NCI-H2107 (cell line): ENCODE measurements around the gene YBX1.
"Not testable (repeated sequence)": the region's sequence is repeated elsewhere in the genome, so short reads cannot be mapped to it uniquely, and the experiment has no call there.

Source experiments
- DNase-seq: peaks from one replicate; lab custom pipeline; 2025; lab: John Stamatoyannopoulos, UW

Gene YBX1

DNA sequence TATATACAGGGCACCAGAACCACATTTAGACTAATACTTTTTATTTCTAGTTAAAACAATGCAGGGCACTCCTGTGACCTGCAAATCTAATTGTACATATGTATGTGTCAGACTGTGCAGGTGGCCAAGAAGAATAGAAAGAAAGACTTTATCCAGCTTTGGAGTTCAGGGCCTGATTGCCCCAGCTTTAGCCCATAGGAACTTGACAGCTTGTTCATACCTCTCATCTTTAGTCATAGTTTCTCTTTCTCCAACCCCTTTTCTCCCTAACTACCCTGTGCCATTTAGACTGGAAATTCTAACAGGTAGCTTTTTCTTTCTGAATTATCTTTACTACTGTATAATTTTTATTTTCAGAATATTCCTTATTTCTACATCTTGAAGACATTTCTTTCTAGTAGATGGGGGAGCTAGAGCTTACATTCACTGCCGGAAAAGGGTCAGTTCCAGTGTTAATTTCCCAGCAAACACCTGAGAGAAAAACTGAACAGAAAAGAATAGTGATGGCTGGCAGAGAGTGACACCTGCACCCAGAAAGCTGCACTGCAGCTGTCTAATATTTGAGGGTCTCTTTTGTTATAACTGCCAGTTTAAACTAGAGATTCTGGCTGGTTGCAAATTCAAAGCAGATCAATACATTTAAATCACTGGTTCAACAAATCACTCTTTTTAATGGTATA is 8.4 kb downstream of the YBX1 start:
- no peak for DNase-seq

DNA sequence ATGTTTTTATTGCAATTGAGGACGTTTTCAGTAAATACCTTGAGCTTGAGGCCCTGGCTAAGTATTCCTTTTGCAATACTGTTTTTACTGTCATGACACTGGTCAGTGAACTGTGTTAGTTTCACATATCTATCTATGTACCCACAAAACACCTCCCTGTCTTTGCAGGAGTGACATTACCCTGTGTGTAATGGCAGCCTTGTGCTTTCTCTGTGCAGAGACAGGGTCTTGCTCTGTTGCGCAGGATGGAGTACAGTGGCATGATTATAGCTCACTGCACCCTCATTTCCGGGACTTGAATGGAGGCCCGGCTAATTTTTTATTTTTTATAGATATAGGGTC is 8.9 kb downstream of the YBX1 start:
- no peak for DNase-seq

DNA sequence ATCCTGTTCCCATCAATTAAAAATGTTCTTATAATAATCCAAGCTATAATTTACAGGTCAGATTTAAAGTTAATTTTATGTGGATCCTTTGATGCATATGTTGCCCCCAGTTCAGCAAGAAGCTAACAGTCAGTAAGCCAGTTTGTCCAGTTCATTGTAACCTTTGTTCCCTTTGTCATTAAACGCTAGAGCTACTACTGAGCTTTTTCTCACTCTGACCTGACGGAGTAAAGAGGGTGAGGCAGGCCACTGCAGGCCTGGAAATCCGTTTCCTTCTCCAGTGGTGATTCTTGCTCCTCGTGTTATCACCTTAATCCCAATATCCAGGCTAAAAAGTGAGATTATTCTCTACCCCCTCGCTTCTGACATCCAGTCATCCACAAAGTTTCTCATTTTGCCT is 10.2 kb downstream of the YBX1 start:
- DNase-seq: no peak

DNA sequence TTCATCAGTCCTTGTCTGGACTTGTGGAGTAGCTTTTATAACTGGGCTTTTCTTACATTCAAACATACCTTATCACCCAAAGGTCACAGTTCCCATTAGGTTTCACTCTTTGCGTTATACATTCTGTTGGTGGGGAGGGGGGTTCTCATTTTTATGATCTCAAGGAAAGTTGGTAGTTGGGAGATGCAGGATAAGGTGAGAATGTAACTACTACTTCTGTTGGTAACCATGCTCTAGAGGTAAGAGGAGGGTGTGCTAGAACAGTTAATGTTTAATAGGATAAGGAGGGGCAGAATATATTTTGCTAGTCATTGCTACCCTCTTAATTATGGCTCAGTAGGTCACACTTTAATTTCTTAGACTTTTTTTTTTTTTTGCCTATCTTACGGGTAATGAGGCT is 10.7 kb downstream of the YBX1 start:
- no peak for DNase-seq

DNA sequence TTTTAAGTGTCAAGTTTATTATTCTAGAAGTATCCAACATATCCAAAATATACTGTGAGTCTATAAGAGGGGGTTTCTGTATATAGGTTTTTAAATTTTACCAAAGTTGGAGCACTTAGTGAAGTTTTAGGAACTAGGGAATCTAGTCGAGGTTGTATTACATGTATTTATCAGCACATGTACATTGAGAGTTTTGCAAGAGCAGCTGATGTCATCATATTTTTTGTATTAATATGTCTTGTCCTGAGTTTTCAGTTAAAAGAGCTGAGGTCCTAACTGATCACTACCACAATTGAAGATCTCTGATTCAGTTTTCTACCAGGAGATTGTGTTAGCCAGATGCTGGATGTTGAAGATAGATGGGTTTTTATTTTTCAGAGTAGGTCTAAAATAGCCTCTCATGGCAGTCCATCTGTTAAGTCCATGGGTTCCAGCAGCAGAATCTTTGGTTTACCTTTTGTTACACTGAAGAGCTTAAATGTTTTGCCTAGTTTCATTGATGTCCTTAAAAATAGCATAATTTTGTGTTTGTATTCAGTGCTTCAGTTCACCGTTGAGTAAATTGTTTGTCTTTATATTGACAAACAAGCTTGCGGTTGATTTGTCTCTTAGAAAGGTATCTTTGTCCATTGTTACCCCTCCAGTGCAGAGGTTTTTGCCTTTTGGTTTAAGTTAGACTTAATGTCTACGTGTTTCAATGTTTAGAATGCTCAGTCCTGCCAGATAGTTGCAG is 16.0 kb downstream of the YBX1 start:
- DNase-seq: no peak

DNA sequence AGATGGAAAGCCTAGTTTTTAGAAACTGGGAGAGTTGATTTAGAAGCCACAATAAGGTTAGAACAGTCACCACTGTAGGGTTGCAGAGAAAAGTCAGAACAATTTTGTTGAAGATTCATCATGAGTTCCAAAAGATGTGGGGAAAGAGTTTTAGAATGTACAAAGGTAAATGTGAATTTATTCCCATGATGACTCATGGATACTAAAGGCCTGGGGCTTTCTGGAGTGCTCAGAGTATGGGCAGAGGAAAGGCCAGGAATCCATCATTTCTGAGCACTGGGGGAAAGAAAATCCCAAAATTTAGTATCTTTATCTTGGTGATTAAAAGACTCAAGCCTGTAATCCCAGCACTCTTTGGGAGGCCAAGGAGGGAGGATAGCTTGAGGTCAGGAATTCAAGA is 17.8 kb downstream of the YBX1 start:
- DNase-seq: no peak

DNA sequence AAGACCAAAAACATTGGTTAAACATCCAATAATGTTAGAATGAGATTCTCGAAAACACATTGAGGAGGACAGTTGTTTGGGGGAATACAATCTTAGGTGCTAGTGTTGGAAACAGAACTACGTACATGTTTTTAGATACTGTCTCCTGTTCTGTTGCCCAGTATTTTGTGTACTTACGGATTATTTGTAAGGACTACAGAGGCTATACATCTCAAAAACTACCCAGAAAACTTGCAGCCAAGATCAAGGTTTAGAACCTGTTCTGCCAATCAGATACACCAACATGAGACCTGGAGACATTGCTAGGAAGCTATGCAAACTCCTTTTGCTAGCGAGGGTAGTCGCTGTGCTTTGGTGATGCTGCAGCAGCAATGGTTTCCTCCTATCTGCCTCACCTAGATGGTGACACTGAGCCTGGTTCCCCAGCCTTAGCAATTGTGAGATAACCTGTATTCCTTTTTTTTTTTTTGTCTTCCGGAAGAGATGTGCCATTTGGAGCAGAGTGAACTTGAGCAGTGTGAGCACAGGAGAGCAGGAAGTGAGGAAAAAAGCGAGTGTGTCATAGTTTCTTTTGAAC is 21.8 kb downstream of the YBX1 start:
- no peak for DNase-seq

DNA sequence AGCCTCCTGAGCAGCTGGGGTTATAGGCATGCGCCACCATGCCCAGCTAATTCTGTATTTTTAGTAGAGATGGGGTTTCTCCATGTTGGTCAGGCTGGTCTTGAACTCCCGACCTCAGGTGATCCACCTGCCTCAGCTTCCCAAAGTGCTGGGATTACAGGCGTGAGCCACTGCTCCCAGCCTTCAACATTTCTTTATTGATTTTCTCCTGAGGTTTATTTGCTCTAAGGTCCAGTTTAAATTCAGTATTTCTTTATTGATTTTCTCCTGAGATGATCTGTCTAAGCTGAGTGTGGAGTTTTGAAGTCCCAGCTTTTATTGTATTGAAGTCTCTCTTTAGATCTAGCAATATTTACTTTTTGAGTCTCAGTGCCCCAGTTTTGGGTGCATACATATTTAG is 30.6 kb downstream of the YBX1 start:
- not testable (repeated sequence) for DNase-seq

DNA sequence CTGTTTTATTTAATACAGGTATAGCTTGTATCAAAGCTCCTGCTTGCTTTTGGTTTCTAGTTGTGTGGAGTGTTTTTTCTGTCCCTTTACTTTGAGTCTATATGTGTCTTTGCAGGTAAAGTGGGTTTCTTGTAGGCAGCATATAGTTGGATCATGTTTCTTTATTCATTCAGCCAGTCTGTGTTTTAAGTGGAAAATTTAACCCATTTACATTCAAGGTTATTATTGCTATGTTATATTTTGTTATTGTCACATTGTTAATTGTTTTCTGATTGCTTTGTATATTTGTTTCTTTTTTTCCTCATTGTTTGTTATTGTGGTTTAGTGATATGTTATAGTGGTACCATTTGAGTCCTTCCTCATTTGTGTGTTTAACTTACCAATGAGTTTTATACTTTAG is 31.1 kb downstream of the YBX1 start:
- no peak for DNase-seq

DNA sequence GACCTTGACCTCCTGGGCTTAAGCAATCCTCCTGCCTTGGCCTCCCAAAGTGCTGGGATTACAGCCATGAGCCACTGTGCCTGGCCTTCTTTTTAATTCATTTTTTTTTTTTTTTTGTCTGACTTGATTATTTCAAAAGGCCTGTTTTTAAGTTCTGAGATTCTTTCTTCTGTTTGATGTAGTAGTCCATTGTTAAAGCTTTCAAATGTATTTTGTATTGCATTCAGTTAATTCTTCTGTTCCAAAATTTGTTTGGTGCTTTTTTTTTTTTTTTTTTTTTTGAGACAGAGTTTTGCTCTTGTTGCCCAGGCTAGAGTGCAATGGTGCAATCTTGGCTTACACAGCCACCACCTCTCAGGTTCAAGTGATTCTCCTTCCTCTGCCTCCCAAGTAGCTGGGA is 32.2 kb downstream of the YBX1 start:
- not testable (repeated sequence) for DNase-seq

DNA sequence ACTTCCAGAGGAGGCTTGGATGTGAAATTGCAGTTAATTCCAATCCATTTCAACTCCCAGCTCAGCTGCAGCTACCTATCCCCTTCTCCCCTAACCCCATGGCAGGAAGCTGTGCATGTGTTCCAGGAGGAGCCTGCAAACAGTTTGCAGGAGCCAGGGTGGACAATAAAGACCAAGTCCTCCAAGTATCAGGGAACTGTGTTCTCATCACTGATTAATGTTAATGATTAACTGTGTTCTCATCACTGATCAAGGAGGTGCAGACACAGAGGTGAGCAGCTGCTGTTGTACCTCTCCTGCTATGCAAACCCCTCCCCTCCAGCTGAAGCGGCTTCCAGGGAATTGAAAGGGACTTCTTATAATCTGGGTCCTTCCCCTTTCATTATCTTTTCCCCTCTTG is 38.6 kb downstream of the YBX1 start:
- no peak for DNase-seq

DNA sequence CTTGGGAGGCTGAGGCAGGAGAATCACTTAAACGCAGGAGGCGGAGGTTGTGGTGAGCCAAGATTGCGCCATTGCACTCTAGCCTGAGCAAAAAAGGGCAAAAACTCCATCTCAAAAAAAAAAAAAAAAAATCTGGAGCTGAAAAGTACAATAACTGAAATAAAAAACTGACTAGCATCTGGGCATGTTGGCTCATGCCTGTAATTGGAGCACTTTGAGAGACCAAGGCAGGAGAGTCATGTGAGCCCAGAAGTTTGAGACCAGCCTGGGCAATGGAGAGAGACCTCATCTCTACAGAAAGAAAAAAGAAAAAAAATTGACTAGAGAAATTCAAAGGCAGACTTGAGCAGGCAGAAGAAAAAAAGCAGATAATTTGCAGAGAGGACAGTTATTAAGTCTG is 39.7 kb downstream of the YBX1 start:
- DNase-seq: no peak

DNA sequence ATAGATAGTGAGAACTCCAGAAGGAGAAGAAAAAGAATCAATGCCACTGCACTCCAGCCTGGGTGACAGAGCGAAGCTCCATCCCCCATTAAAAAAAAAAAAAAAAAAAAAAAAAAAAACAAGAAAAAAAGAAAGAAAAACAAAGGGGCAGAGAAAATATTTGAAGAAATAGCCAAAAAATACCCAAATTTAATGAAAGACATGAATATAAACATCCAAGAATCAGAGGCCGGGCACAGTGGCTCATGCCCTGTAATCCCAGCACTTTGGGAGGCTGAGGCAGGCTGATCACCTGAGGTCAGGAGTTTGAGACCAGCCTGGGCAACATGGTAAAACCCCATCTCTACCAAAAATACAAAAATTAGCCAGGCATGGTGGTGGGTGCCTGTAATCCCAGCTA is 40.2 kb downstream of the YBX1 start:
- not testable (repeated sequence) for DNase-seq

DNA sequence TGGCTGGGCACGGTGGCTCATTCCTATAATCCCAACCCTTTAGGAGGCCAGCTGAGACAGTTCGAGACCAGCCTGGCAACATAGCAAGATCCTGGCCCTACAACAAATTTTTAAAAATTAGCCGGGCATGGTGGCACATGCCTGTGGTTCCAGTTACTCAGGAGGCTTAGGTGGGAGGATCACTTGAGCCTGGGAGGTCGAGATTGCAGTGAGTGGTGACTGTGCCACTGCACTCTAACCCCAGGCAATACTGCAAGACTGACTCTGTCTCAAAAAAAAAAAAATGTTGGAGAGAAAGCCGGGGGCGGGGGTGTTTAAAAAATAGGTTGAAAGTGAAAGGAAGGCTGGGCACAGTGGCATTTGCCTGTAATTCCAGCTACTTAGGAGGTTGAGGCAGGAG is 41.3 kb downstream of the YBX1 start:
- no peak for DNase-seq

DNA sequence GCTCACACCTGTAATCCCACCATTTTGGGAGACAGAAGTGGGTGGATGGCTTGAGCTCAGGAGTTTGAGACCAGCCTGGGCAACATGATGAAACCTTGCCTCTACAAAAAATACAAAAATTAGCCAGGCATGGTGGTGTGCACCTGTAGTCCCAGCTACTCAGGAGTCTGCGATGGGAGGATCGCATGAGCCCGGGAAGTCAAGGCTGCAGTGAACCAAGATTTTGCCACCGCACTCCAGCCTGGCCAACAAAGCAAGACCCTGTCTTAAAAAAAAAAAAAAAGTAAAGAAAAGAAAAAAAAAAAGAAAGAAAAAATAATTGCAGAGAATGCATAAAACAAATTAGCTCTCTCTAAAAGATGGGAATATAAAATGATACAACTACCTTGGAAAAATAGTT is 43.6 kb downstream of the YBX1 start:
- not testable (repeated sequence) for DNase-seq

DNA sequence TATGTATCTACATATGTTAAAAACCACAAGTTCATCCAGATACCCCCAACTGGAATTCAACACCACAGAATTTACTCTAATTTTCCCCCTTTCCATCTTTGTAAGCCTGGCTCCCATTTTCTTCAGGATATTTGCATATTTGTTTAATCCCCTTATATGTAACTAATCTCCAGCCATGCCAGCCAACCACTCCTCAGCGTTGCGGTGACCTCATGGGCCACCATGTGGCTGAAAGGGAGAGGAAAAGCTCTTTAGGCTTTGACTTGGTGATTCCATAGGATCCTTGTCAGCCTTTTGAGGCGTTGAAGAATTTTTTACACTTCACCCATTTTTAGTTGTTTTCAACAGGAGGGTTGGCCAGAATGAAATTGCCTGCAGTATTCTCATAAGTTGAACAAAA is 47.8 kb downstream of the YBX1 start:
- DNase-seq: no peak

DNA sequence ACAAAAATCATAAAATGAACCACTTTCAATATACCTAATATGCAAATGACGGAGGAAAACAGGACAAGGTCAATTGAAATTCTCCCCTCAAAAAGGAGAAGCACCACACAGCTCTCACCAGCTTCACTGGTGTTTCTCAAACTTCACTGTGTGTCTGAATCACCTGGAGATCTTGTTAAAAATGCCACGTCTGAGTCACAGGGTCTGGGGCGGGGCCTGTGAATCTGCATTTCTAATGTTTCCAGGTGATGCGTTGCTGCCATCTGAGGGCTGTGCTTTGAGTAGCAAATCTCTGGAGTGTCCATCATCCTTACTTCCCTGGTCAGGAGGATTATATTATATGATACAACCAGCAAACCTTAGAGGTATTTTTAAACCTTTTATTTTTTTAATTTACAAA is 48.8 kb downstream of the YBX1 start:
- DNase-seq: no peak

DNA sequence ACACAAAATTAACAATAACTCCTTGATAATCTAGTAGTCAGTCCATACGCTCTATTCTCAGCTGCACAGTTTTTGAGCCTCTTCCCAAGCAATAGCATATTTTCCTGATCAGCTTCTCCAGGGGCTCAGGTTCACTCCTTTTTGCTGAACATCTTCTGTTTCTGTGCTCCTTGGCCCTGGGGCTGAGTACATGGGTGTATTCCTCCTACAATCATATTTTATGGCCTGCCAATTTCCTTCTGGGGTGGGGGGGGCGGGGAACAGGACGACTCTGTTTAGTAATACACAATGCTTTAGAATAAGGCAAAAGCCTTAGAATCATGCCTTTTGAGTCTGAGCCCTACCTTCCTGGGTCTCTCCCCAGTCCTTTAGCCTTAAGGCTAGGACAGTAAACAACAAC is 49.4 kb downstream of the YBX1 start:
- DNase-seq: no peak

DNA sequence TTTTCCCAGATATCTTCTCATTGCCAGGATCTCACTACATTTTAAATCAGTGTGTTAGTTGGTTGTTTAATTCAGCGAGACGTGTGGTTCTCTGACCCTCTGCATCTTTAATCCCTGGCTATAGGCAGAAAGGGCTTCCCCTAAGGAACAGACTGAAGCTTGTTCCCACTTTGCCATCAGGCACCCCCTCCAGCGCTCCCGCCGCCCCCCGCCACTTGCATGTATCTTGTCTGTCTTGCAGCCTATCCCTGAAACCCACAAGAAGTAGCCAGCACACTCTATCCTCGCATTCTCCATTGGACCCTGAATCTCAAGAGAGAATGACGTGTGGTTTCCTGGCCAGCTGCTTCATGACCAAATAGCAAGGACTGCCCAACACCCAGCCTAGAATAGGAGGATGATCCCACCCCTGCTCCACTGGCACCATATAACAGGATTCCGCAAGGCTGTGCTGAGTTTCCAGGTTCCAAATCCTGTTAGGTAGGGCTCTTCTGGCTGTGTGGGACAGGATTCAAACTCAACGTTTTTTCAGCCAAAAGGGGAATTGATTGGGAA is 50.0 kb downstream of the YBX1 start:
- no peak for DNase-seq

DNA sequence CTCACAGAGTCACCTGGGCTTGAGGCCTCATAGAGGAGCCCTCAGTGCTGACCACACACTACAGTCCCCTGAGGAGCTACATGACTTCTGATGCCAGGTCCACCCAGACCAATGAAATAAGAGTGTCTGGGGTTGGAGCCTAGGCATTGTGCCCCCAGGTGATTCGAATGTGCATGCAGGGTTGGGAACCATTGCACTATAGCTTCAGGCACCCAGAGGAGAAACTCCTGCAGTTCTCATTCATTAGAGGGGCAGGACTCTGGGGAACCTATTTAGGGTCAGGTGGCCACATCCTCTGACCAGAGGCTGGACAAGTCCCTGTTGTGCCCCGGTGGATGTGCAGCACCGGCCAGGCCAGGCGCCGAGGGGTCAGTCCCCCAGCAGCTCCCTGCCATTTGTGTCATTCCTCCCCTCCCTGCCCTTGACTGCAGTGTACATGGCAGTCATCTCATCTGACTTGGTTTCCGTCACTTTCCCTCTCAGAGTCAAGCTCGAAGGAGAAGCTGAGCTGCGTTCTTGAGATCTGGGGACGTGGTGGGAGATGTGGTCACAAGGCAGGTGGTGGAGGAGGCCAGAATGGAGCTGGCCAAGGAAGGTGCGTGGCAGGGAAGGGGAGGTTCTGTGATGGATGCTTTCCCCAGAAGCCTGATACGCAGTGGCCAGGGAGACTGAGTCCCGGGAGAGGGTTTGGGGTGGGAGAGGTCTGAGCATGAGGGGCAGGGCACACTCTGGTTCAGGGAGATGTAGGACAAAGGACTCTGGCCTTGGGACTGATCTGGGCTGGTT is 51.4 kb downstream of the YBX1 start:
- no peak for DNase-seq

DNA sequence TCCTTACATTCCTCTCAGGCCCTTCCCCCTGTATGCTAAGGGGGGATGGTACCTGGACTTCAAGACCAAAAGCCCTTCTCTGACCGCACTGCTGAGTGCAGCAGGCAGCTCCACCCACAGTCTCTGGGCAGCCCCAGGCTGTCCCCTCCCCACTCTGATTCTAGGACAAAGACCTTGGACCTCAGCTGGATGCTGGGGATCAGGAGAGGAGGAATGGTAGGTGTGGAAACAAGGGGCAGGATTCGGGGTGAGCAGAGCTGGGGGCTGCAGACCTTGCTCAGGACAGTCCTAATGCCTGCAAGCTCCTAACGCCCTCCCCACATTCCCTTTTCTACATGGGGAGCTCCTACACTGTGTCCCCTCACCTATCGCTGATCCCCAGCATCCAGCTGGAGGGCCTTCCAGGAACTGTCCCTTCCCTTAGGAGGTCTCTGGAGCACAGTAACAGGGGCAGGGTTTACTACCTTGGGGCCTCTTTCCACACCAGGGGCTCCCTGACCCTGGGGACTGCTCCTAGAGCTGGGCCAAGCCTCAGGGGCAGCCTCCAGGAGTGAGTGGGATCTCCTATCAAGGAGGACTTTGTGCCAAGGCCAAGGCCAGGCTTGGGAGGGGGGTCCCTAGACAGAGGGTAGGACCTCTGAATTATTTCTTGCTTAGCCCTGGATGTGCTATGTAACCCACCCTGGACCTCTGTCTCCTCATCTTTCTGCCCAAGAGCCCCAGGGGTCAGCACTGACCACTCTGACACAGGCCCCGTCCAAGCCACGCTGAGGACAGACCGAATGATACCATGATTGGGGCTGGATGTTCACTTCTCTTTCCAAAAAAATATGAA is 52.2 kb downstream of the YBX1 start:
- DNase-seq: no peak

DNA sequence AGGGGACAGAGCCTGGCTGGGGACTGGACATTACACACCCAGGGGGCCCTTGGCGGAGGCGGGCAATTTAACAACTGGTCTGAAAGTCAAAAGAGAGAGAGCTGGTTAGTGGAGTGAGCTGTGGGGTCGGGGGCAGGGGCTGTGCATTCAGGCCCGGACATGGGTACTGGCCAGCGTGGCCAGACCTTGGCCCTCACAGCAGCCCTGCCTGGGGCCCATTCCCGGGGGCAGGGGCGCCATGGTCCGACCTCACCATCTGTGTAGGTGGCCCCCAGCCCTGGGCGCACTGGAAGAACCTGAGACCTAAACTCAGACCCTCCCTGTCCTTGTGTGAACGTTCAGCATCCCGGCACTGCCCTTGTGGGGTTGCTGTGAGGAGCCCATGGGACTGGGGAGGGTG is 52.8 kb downstream of the YBX1 start:
- DNase-seq: no peak
